GM21390 (cell line): ENCODE data around the gene FEN1.
A peak's percentile ranks its signal among the peaks of the same experiment; 100 is the strongest.

Experiments
- ATAC-seq: cut with Tn5 transposase; IDR thresholded peaks from one replicate; pipeline ENCODE4 v1.9.1; 2021; ENCODE audit not compliant: unreplicated experiment

FEN1 gene

GRCh38 chr11:61793829-61794204, 1.1 kb downstream of the FEN1 start:
- ATAC-seq: no peak

- ATAC-seq: no peak
These were observed 1.9 kb downstream of the FEN1 start for GRCh38 chr11:61794579-61794978.

- ATAC-seq: no peak
These were observed 2.7 kb downstream of the FEN1 start for GRCh38 chr11:61795459-61795858.

DNA sequence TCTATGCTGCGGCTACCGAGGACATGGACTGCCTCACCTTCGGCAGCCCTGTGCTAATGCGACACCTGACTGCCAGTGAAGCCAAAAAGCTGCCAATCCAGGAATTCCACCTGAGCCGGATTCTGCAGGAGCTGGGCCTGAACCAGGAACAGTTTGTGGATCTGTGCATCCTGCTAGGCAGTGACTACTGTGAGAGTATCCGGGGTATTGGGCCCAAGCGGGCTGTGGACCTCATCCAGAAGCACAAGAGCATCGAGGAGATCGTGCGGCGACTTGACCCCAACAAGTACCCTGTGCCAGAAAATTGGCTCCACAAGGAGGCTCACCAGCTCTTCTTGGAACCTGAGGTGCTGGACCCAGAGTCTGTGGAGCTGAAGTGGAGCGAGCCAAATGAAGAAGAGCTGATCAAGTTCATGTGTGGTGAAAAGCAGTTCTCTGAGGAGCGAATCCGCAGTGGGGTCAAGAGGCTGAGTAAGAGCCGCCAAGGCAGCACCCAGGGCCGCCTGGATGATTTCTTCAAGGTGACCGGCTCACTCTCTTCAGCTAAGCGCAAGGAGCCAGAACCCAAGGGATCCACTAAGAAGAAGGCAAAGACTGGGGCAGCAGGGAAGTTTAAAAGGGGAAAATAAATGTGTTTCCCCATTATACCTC, 3.3 kb downstream of the FEN1 start:
- ATAC-seq: no peak

GRCh38 chr11:61797263-61797944, 4.7 kb downstream of the FEN1 start:
- no peak for ATAC-seq

GRCh38 chr11:61799665-61800284, 7.1 kb downstream of the FEN1 start:
- no peak for ATAC-seq

DNA sequence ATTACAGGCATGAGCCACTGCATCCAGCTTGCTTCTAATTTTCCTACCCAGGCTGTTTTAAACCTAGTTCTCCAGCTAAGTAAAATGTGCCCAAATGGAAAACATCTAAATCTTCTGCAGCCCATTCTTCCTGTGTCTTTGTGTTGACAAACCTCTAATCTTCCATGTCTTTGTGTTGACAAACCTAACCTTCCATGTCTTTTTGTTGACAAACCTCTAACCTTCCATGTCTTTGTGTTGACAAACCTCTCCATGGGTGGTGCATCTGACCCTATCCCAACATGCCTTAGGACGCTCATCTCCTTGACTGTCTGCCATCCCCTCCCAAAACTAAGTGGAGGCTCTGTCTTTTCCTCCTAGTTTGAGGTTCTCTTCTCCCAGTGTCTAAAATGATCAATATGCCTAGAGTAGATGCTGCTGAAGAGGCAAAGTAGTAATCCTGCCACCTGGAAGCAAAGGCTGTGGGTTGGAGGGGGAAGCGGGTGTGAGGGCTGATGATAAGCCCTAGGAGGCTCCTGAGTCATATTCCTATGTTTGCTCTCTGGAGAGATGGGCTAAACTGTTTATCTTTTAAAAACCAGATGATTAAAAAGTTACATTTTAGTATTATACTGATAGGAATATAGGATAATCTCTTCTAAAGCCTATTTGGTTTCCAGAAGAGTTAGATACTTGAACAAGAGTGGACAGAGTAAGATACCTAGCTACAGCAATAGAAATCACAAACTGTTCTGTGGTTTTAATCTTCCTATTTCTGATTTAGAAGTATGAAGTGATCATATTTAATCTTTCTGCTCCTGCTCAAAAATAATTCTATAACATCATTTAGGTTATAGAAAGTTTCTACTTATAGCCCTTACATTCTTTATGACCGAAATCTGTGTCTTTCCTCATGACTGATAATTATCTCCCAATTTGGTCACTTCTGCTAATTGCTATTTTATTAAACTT, 7.9 kb downstream of the FEN1 start:
- ATAC-seq: no peak

- no peak for ATAC-seq
These were observed 9.9 kb downstream of the FEN1 start for GRCh38 chr11:61802605-61803004.

DNA sequence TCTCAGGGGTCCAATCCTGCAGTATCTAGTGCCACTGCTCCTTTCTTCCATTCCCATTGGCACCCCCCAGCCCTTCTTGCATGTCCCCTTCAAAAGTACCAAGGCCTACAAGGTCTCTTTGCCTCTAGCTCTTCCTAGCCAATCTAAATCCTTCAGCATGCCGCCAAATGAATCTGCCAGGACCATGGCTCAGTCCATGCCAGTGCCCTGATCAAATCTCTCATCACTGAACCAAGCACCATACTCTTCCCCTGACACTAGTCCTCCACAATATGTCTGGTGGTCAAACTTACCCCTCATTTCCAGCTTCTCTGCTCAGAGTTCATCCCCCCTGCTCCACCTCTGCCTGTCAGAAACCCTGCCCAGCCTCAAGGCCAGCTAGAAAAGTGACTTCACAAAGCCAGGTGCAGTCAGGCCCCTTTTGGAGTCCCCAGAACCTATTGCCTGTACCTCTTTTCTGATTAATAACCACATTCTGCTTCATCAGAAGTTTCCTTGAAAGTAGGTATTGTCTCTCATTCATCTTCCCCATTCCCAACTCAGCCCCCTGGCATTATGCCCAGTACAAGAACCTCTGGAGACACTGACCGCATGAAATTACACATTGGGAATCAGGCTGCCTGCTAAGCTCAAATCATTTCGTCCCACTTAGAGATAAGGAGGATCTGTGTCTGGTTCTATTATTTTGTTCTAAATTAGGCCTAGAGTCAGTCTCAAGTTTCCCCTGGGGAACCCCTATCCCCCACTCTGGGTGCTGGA, 11.4 kb downstream of the FEN1 start:
- no peak for ATAC-seq

DNA sequence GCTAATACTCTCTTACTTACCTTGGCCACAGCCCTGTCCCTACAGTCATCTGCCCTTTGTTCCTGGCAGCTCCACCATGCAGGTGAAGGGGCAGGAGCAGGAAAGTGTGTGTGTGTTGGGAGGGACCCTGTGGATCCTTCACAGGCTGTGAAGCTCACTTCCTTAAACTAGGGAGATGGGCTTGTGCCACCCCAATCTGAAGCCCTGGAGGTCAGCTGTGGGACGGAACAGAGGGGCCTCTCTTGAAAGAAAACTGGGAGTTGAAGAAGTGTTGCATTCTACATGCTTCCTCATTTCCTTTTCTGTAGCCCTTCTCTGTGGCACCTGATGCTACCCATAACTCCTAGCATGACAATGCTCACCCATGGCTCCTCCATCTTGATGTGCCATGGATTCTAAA, 12.4 kb downstream of the FEN1 start:
- ATAC-seq: no peak

DNA sequence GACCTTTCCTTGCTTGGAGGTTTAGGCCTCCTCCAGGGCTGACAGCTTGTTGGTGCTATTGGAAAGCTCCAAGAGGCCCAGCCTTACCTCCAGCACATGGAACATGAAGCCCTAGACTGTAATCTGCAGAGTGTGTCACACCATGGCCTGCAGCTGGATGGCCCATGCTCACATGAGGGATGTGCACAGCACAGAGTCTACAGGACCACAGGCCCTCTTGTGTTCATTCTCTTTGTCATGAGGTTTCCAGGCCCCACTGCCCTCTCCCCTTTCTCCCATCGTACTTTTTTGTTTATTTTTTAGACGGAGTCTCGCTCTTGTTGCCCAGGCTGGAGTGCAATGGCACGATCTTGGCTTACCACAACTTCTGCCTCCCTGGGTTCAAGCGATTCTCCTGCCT, 14.1 kb downstream of the FEN1 start:
- no peak for ATAC-seq

- ATAC-seq: no peak
These were observed 18.0 kb downstream of the FEN1 start for GRCh38 chr11:61810671-61811175.

DNA sequence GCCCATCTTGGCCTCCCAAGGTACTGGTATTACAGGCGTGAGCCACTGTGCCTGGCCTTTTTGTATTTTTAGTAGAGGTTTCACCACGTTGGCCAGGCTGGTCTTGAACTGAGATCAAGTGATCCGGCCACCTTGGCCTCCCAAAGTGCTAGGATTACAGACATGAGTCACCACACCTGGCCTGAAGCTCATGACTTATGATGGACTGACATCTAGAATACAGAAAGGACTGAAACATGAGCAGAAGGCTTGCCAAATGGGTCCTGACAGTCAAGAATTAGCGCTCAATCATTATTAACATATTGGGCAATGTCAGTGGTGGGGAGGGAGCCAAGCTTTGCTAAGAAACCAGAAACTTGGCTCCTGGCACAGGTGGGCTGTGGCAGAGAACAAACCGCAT, 19.1 kb downstream of the FEN1 start:
- ATAC-seq: no peak

GRCh38 chr11:61812736-61813411, 20.2 kb downstream of the FEN1 start:
- no peak for ATAC-seq

DNA sequence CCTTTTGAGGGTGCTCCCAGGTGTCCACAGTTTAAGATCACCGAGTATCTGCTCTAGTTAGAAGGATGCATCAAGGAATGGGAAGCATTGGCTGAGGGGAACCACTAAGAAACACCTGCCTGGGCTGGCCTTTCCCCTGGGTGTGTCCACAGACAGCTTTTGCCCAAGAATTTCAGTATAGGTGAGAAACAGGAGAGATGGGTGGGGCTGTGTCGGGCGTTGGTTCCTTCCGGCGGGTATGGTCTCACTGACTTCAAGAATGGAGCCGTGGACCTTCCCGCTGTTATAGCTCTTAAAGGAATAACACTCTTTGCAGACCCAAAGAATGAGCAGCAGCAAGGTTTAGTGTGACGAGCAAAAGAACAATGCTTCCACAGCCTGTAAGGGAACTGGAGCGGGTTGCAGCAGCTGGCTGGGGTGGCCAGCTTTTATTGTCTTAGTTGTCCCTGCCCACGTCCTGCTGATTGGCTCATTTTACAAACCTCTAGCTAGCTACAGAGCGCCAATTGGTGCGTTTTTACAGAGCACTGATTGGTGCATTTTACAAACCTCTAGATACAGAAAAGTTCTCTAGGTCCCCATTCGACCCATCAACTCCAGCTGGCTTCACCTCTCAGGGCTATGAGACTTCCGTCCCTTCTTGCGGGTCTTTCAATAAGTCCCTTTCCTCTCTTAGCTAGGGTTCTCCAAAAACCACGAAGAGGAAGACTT, 21.7 kb downstream of the FEN1 start:
- no peak for ATAC-seq

DNA sequence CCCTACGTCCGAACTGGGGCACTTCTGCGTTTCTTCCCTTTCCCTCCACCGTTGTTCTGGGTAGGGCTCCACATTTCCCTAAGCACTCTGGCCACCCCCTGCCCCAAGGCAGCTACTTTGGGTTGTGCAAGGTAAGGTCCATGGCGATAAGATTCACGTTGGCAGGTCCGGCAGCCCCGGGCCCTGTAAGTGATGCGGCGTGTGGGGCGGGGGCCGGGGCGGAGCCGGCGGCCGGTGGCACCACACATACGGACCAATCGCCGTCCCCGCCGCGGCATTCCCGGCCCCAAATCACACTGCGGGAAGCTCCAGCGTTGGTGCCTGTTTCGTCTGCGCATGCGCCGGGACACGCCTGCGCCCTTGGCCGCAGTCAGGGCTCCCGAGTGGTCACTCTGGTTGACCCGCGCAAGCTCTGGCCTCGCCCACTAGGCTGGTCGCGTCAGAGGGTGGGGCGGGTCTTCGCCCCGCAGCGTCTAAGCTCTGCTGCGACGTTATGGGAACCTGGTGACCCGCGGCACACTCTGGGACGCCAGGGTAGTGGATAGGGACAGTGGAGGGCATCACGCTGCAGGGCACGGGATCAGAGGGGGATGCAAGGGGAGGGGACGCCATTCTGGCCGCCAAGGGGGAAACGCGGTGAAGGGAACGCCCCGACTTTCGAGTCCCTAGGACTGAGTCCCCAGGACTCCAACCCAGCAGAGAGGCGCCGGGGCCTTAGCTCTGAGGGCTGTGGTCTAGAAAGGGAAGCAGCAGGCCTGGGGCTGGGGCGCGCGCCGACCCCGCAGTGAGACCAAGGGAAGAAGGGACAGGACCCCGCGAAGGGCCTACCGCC, 22.5 kb downstream of the FEN1 start:
- peak; percentile 52 for ATAC-seq

- ATAC-seq: peak; percentile 25
These were observed 23.4 kb downstream of the FEN1 start for GRCh38 chr11:61815790-61816735.
